ENCODE measurements around the gene PTH2. TPM values are rescaled to one million over a fixed set of nuclear protein-coding genes. Genes with fewer than 3 reads are reported as not detected.

The PTH2 gene
- total RNA-seq, 1 experiment from 2014 or later = 1.0 TPM

DNA sequence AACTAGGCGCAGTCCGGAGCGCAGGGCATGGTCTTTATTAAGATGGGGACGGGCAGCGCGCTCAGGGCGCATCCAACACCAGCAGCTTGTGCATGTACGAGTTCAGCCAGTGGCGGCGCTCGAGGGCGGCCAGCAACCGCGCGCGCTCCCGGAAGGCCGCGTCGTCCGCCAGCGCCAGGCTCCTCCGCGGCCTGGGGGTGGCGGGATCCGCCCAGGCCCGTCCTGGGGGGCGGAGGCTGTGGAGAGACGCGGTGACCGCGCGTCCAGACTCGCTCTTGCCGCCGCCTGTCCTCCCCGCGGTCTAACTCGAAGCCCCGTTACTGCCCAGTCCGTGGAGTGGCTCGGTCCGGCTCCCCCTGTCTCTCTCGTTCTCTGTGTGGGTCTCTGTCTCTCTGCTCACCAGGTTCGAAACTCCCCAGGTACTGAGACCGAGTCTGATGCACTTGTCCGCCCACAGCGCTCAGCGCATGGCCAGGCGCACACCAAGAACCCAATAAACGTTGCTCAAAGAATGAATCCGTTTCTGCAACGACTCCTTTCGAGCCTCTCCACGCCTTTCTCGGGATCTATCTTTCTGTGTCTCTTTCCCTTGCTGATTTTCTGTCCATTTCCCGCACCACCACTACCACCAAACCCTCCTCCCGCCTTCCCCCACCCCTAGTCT lies 702 bp downstream of the PTH2 start (continued):
- TF ChIP-seq, protein P1, sequence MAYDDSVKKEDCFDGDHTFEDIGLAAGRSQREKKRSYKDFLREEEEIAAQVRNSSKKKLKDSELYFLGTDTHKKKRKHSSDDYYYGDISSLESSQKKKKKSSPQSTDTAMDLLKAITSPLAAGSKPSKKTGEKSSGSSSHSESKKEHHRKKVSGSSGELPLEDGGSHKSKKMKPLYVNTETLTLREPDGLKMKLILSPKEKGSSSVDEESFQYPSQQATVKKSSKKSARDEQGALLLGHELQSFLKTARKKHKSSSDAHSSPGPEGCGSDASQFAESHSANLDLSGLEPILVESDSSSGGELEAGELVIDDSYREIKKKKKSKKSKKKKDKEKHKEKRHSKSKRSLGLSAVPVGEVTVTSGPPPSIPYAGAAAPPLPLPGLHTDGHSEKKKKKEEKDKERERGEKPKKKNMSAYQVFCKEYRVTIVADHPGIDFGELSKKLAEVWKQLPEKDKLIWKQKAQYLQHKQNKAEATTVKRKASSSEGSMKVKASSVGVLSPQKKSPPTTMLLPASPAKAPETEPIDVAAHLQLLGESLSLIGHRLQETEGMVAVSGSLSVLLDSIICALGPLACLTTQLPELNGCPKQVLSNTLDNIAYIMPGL (CRISPR knock-in tag; IDR thresholded peaks at IDR 0.05) = peak; percentile 59; the same call in 1 of the 2 replicates
- TF ChIP-seq SP1 (CRISPR knock-in tag; conservative IDR thresholded peaks at IDR 0.05) = peak; percentile 39; the same call in 1 of the 2 replicates
- TF ChIP-seq CBFB (CRISPR knock-in tag; IDR thresholded peaks at IDR 0.05; ENCODE audit: low read depth) = no peak

DNA sequence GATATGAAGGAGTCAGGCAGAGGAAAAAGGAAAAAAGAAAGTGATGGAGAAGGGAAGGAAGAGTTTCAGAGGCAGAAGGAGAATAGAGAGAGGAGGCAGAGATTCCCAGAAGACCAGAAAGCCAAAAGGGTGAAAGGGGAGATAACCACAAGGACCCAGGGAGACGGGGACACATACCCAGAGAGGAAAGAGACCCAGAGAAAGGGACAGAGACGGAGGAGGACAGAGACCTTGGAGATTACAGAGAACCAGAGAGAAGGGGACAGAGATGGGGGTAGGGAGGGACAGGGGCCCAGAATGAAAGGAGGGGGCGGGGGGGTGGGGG lies 1.4 kb downstream of the PTH2 start:
- ChIA-PET POLR2A (interaction anchor here (0.6 to 1.4 kb wide), 2 partner anchors 11 to 18 kb away, joined by 3 to 4 read pairs; no protein-coding TSS in a partner anchor), CTCF (interaction anchor here (0.6 to 8.4 kb wide), 24 partner anchors 9 to 223 kb away, joined by 3 to 120 read pairs (median 4); partner anchors contain the start of genes DKKL1, KASH5, PIH1D1 and TEAD2)
- peaks cover 78% of the 10 kb centered on the region for H3K4me1 Mint-ChIP-seq
- ATAC-seq (no peak), DNase-seq (ENCODE audit: low spot score) (no peak)
- peaks cover 81% of the 10 kb centered on the region for H3K27me3 Mint-ChIP-seq (ENCODE audit: low read depth)
- no peaks in the 10 kb centered on the region for H3K36me3 Mint-ChIP-seq
- H3K9me3 Mint-ChIP-seq = no peaks in the 10 kb centered on the region
- TF ChIP-seq, protein P2, sequence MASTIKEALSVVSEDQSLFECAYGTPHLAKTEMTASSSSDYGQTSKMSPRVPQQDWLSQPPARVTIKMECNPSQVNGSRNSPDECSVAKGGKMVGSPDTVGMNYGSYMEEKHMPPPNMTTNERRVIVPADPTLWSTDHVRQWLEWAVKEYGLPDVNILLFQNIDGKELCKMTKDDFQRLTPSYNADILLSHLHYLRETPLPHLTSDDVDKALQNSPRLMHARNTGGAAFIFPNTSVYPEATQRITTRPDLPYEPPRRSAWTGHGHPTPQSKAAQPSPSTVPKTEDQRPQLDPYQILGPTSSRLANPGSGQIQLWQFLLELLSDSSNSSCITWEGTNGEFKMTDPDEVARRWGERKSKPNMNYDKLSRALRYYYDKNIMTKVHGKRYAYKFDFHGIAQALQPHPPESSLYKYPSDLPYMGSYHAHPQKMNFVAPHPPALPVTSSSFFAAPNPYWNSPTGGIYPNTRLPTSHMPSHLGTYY (CRISPR knock-in tag; IDR thresholded peaks at IDR 0.05) = no peak
- TF ChIP-seq, protein P3, sequence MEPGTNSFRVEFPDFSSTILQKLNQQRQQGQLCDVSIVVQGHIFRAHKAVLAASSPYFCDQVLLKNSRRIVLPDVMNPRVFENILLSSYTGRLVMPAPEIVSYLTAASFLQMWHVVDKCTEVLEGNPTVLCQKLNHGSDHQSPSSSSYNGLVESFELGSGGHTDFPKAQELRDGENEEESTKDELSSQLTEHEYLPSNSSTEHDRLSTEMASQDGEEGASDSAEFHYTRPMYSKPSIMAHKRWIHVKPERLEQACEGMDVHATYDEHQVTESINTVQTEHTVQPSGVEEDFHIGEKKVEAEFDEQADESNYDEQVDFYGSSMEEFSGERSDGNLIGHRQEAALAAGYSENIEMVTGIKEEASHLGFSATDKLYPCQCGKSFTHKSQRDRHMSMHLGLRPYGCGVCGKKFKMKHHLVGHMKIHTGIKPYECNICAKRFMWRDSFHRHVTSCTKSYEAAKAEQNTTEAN (CRISPR knock-in tag; IDR thresholded peaks at IDR 0.05) = no peak
- TF ChIP-seq, protein P4, sequence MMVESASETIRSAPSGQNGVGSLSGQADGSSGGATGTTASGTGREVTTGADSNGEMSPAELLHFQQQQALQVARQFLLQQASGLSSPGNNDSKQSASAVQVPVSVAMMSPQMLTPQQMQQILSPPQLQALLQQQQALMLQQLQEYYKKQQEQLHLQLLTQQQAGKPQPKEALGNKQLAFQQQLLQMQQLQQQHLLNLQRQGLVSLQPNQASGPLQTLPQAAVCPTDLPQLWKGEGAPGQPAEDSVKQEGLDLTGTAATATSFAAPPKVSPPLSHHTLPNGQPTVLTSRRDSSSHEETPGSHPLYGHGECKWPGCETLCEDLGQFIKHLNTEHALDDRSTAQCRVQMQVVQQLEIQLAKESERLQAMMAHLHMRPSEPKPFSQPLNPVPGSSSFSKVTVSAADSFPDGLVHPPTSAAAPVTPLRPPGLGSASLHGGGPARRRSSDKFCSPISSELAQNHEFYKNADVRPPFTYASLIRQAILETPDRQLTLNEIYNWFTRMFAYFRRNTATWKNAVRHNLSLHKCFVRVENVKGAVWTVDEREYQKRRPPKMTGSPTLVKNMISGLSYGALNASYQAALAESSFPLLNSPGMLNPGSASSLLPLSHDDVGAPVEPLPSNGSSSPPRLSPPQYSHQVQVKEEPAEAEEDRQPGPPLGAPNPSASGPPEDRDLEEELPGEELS (CRISPR knock-in tag; IDR thresholded peaks at IDR 0.05) = no peak
- TF ChIP-seq SMAD4 (CRISPR knock-in tag; IDR thresholded peaks at IDR 0.05) = no peak
- no peak for TF ChIP-seq ESRRA (CRISPR knock-in tag; IDR thresholded peaks at IDR 0.05; ENCODE audit: borderline replicate concordance)
- no peak for TF ChIP-seq RORB (CRISPR knock-in tag; IDR thresholded peaks at IDR 0.05)
- TF ChIP-seq, protein P5, sequence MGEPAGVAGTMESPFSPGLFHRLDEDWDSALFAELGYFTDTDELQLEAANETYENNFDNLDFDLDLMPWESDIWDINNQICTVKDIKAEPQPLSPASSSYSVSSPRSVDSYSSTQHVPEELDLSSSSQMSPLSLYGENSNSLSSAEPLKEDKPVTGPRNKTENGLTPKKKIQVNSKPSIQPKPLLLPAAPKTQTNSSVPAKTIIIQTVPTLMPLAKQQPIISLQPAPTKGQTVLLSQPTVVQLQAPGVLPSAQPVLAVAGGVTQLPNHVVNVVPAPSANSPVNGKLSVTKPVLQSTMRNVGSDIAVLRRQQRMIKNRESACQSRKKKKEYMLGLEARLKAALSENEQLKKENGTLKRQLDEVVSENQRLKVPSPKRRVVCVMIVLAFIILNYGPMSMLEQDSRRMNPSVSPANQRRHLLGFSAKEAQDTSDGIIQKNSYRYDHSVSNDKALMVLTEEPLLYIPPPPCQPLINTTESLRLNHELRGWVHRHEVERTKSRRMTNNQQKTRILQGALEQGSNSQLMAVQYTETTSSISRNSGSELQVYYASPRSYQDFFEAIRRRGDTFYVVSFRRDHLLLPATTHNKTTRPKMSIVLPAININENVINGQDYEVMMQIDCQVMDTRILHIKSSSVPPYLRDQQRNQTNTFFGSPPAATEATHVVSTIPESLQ (CRISPR knock-in tag; IDR thresholded peaks at IDR 0.05) = no peak
- TF ChIP-seq ZBTB21 (CRISPR knock-in tag; IDR thresholded peaks at IDR 0.05; ENCODE audit: borderline replicate concordance) = no peak
- TF ChIP-seq NFE2L1 (CRISPR knock-in tag; IDR thresholded peaks at IDR 0.05) = no peak
- no peak for TF ChIP-seq ZNF232 (CRISPR knock-in tag; IDR thresholded peaks at IDR 0.05)
- no peak for TF ChIP-seq IRF2 (CRISPR knock-in tag; IDR thresholded peaks at IDR 0.05; ENCODE audit: borderline replicate concordance, low read depth)
- TF ChIP-seq ZNF416 (CRISPR knock-in tag; IDR thresholded peaks at IDR 0.05) = no peak
- no peak for TF ChIP-seq ZNF423 (CRISPR knock-in tag; IDR thresholded peaks at IDR 0.05)
- TF ChIP-seq FOXJ3 (CRISPR knock-in tag; IDR thresholded peaks at IDR 0.05; ENCODE audit: borderline replicate concordance) = no peak
- no peak for TF ChIP-seq FOXK1 (CRISPR knock-in tag; IDR thresholded peaks at IDR 0.05)
- TF ChIP-seq, protein P6, sequence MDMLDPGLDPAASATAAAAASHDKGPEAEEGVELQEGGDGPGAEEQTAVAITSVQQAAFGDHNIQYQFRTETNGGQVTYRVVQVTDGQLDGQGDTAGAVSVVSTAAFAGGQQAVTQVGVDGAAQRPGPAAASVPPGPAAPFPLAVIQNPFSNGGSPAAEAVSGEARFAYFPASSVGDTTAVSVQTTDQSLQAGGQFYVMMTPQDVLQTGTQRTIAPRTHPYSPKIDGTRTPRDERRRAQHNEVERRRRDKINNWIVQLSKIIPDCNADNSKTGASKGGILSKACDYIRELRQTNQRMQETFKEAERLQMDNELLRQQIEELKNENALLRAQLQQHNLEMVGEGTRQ (CRISPR knock-in tag; IDR thresholded peaks at IDR 0.05) = no peak
- no peak for TF ChIP-seq CREM (CRISPR knock-in tag; IDR thresholded peaks at IDR 0.05)
- TF ChIP-seq, protein P7, sequence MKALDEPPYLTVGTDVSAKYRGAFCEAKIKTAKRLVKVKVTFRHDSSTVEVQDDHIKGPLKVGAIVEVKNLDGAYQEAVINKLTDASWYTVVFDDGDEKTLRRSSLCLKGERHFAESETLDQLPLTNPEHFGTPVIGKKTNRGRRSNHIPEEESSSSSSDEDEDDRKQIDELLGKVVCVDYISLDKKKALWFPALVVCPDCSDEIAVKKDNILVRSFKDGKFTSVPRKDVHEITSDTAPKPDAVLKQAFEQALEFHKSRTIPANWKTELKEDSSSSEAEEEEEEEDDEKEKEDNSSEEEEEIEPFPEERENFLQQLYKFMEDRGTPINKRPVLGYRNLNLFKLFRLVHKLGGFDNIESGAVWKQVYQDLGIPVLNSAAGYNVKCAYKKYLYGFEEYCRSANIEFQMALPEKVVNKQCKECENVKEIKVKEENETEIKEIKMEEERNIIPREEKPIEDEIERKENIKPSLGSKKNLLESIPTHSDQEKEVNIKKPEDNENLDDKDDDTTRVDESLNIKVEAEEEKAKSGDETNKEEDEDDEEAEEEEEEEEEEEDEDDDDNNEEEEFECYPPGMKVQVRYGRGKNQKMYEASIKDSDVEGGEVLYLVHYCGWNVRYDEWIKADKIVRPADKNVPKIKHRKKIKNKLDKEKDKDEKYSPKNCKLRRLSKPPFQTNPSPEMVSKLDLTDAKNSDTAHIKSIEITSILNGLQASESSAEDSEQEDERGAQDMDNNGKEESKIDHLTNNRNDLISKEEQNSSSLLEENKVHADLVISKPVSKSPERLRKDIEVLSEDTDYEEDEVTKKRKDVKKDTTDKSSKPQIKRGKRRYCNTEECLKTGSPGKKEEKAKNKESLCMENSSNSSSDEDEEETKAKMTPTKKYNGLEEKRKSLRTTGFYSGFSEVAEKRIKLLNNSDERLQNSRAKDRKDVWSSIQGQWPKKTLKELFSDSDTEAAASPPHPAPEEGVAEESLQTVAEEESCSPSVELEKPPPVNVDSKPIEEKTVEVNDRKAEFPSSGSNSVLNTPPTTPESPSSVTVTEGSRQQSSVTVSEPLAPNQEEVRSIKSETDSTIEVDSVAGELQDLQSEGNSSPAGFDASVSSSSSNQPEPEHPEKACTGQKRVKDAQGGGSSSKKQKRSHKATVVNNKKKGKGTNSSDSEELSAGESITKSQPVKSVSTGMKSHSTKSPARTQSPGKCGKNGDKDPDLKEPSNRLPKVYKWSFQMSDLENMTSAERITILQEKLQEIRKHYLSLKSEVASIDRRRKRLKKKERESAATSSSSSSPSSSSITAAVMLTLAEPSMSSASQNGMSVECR (CRISPR knock-in tag; IDR thresholded peaks at IDR 0.05; ENCODE audit: borderline replicate concordance) = no peak
- TF ChIP-seq MXD4 (CRISPR knock-in tag; IDR thresholded peaks at IDR 0.05; ENCODE audit: borderline replicate concordance) = no peak
- peak overlapping the region; percentile 49; the same call in 1 of the 2 replicates for H3K4me3 Mint-ChIP-seq
- no peak overlapping the region for H3K27ac Mint-ChIP-seq
